ENCODE measurements around the gene MAP3K3.

GRCh38 chr17:63613663-63614062 lies 8.6 kb upstream of the MAP3K3 start:
- TF ChIP-seq POLR2A (IDR thresholded peaks at IDR 0.05) (no peak), CTCF (IDR thresholded peaks at IDR 0.05 in 8 of 11, conservative IDR thresholded peaks at IDR 0.05 in 3 of 11) (no peak)
